ENCODE data around the gene KIF16B. TPM values are rescaled to one million over a fixed set of nuclear protein-coding genes. Genes with fewer than 3 reads are reported as not detected.

The KIF16B gene
- total RNA-seq, 1 experiment from 2014 or later: 16.6 TPM

DNA sequence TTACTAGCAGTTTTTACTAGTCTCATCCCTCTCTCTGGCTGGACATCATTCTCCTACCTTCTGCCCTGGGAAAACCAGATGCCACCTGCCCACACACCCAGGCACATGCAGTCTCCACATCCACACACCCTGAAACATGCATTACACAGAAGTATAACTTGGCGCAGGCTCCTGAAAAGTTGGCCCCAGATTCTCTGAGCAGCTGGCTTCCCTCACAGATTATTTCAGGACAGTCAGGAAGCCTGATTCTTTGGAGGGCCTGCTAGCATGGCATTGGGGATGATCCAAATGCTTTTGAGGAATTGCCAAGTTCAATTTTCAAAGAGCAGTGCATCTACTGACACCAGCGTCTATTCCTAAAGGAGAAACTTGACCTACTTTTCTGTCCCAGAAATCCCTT, 27.8 kb upstream of the KIF16B start:
- Histone ChIP-seq H3K27me3 (ENCODE audit: control insufficient read depth, insufficient read depth, low read length) (no peaks in the 10 kb centered on the region), H3K27ac (ENCODE audit: low read length) (no peak overlapping the region), H3K9me3 (ENCODE audit: control insufficient read depth, insufficient read depth, low read depth, low read length) (0 out of 2 replicates have a peak, but pooled peaks cover 3% of the 10 kb centered on the region), H3K4me1 (ENCODE audit: control insufficient read depth, insufficient read depth, low read length) (no peaks in the 10 kb centered on the region), H3K4me3 (ENCODE audit: low read depth in 2 of 2, low read length in 2 of 2) (no peak overlapping the region), H3K36me3 (ENCODE audit: control insufficient read depth, insufficient read depth, low read length) (no peaks in the 10 kb centered on the region)
- no peak for DNase-seq (ENCODE audit: low read depth, low spot score)
- BruUV-seq (replicated peaks): no TSS peak
- ChIA-PET POLR2A (no interaction called here), CTCF (interaction anchor here (0.7 kb wide), 1 partner anchor 515 kb away, joined by 3 read pairs; no protein-coding TSS in a partner anchor)
- ATAC-seq: no peak
- TF ChIP-seq SIN3A (IDR thresholded peaks at IDR 0.05; ENCODE audit: borderline replicate concordance, insufficient read depth, low read depth, low read length): no peak
- TF ChIP-seq, protein P1, sequence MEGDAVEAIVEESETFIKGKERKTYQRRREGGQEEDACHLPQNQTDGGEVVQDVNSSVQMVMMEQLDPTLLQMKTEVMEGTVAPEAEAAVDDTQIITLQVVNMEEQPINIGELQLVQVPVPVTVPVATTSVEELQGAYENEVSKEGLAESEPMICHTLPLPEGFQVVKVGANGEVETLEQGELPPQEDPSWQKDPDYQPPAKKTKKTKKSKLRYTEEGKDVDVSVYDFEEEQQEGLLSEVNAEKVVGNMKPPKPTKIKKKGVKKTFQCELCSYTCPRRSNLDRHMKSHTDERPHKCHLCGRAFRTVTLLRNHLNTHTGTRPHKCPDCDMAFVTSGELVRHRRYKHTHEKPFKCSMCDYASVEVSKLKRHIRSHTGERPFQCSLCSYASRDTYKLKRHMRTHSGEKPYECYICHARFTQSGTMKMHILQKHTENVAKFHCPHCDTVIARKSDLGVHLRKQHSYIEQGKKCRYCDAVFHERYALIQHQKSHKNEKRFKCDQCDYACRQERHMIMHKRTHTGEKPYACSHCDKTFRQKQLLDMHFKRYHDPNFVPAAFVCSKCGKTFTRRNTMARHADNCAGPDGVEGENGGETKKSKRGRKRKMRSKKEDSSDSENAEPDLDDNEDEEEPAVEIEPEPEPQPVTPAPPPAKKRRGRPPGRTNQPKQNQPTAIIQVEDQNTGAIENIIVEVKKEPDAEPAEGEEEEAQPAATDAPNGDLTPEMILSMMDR (IDR thresholded peaks at IDR 0.05): no peak
- no peak for TF ChIP-seq POLR2AphosphoS5 (IDR thresholded peaks at IDR 0.05; ENCODE audit: low read depth, low read length)
- TF ChIP-seq, protein P2, sequence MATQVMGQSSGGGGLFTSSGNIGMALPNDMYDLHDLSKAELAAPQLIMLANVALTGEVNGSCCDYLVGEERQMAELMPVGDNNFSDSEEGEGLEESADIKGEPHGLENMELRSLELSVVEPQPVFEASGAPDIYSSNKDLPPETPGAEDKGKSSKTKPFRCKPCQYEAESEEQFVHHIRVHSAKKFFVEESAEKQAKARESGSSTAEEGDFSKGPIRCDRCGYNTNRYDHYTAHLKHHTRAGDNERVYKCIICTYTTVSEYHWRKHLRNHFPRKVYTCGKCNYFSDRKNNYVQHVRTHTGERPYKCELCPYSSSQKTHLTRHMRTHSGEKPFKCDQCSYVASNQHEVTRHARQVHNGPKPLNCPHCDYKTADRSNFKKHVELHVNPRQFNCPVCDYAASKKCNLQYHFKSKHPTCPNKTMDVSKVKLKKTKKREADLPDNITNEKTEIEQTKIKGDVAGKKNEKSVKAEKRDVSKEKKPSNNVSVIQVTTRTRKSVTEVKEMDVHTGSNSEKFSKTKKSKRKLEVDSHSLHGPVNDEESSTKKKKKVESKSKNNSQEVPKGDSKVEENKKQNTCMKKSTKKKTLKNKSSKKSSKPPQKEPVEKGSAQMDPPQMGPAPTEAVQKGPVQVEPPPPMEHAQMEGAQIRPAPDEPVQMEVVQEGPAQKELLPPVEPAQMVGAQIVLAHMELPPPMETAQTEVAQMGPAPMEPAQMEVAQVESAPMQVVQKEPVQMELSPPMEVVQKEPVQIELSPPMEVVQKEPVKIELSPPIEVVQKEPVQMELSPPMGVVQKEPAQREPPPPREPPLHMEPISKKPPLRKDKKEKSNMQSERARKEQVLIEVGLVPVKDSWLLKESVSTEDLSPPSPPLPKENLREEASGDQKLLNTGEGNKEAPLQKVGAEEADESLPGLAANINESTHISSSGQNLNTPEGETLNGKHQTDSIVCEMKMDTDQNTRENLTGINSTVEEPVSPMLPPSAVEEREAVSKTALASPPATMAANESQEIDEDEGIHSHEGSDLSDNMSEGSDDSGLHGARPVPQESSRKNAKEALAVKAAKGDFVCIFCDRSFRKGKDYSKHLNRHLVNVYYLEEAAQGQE (IDR thresholded peaks at IDR 0.05; ENCODE audit: insufficient read depth in 1 of 2, low read depth in 2 of 2, low read length in 1 of 2): no peak
- no peak for TF ChIP-seq TCF7L2 (IDR thresholded peaks at IDR 0.05; ENCODE audit: low read depth, low read length)
- intact Hi-C loops (cut with micrococcal nuclease; ENCODE audit: unreplicated experiment) (no loop called here), in situ Hi-C loops (cut with HindIII; ENCODE audit: low pct_unique_long_range_greater_than_20kb, low sequenced_read_pairs) (no loop called here)

DNA sequence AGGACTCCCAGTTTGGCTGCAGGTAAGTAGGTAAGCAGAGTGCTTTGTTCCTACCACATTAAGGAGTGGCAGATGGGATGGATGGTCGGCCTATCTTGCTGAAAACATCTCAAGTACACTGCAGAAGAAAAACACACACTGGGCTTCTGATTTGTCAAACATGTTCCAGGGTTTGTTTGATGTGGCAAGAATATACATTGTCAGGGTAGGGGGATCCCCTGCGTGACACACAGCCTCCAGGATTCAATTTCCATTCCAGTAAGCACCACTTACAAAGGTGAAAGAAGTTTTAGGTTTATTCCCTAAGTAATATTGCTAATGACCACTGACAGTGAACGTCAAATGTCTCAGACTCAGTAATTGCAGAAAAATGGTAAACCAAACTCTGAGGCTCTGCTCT, 26.0 kb upstream of the KIF16B start:
- ChIA-PET CTCF (no interaction called here), POLR2A (no interaction called here)
- Histone ChIP-seq H3K27ac (ENCODE audit: low read length) (no peak overlapping the region), H3K4me3 (ENCODE audit: low read depth in 2 of 2, low read length in 2 of 2) (no peak overlapping the region), H3K4me1 (ENCODE audit: control insufficient read depth, insufficient read depth, low read length) (no peaks in the 10 kb centered on the region), H3K27me3 (ENCODE audit: control insufficient read depth, insufficient read depth, low read length) (peaks cover 3% of the 10 kb centered on the region; the same call in 1 of the 2 replicates), H3K36me3 (ENCODE audit: control insufficient read depth, insufficient read depth, low read length) (no peaks in the 10 kb centered on the region), H3K9me3 (ENCODE audit: control insufficient read depth, insufficient read depth, low read depth, low read length) (no peaks in the 10 kb centered on the region)
- ATAC-seq: no peak
- DNase-seq (ENCODE audit: low read depth, low spot score): no peak
- TF ChIP-seq, protein P2 (IDR thresholded peaks at IDR 0.05; ENCODE audit: insufficient read depth in 1 of 2, low read depth in 2 of 2, low read length in 1 of 2): no peak
- no peak for TF ChIP-seq POLR2AphosphoS5 (IDR thresholded peaks at IDR 0.05; ENCODE audit: low read depth, low read length)
- TF ChIP-seq, protein P1 (IDR thresholded peaks at IDR 0.05): no peak
- no peak for TF ChIP-seq TCF7L2 (IDR thresholded peaks at IDR 0.05; ENCODE audit: low read depth, low read length)
- no peak for TF ChIP-seq SIN3A (IDR thresholded peaks at IDR 0.05; ENCODE audit: borderline replicate concordance, insufficient read depth, low read depth, low read length)
- no TSS peak for BruUV-seq (replicated peaks)
- intact Hi-C loops (cut with micrococcal nuclease; ENCODE audit: unreplicated experiment): no loop called here
- in situ Hi-C loops (cut with HindIII; ENCODE audit: low pct_unique_long_range_greater_than_20kb, low sequenced_read_pairs): no loop called here
